GM12891 (cell line): ENCODE measurements around the gene DOK5.

Experiments used
- POLR2A ChIP-seq: IDR thresholded peaks from 2 replicates; pipeline ENCODE4 v1.6.1; 2011; ENCODE audit warnings: low read depth, low read length, control low read depth
- POLR2AphosphoS5 ChIP-seq: IDR thresholded peaks from 2 replicates; pipeline ENCODE4 v1.6.1; 2011; ENCODE audit warnings: low read depth, low read length, control low read depth
- POU2F2 ChIP-seq: IDR thresholded peaks from 2 replicates; pipeline ENCODE4 v1.6.1; 2011; ENCODE audit warnings: low read depth, mild to moderate bottlenecking, control low read depth, low read length, moderate library complexity
- SPI1 ChIP-seq: IDR thresholded peaks from 2 replicates; pipeline ENCODE4 v1.6.1; 2011; ENCODE audit warnings: low read depth, low read length, control low read depth
- TAF1 ChIP-seq: IDR thresholded peaks from 2 replicates; pipeline ENCODE4 v1.6.1; 2011; ENCODE audit warnings: low read depth, low read length, control low read depth

DNA sequence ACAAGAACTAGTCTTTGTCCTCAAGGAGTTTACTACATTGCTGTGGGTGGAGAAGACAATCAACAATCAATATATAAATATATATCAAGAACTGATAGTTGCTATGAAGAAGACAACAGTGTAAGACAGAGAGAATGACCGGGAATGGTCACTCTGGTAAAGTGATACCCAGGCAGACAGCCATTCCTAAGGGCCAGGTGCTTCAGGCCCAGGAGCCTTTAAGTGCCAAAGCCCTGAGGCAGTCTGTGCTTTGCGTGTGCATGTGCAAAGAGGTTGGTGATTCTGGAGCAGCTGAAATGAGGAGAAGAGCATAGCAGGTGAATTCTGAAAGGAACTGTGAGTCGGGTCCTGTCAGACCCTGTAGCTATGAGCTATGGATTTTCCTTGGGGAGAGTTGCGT lies 154.2 kb downstream of the DOK5 start:
- no peak for TF ChIP-seq POLR2A
- no peak for TF ChIP-seq TAF1
- TF ChIP-seq POLR2AphosphoS5 = no peak
- TF ChIP-seq POU2F2 = no peak
- no peak for TF ChIP-seq SPI1
